HG03521 (cell line): ENCODE data around the gene POSTN.
"Not testable (repeated sequence)": the region's sequence is repeated elsewhere in the genome, so short reads cannot be mapped to it uniquely, and the experiment has no call there.

Experiments used
- ATAC-seq: cut with Tn5 transposase; IDR thresholded peaks from one replicate; pipeline ENCODE4 v1.9.1; 2021; ENCODE audit warnings: mild to moderate bottlenecking, moderate library complexity; ENCODE audit not compliant: unreplicated experiment

Gene POSTN

GRCh38 chr13:37596805-37597204 lies 1.8 kb downstream of the POSTN start:
- ATAC-seq = no peak

- ATAC-seq = no peak
Observed at GRCh38 chr13:37595162-37595561, 3.4 kb downstream of the POSTN start.

DNA sequence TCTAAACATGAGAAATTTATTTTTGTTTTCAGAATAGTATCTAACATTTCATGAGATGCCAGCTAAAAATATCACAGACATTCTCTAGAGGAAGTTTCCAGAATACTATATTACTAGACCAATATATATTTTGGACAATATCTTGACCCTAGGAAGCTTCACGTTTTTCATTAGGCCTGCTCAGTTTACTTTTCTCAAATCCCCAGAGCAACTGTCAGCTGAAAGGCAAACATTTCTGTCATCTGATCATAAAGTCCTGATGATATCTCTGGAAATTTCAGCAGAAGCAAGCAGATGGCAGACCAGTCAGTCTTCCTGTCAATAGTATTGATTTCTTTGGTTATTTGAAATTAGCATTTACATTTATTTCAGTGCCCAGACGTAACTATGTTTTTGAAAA lies 4.0 kb downstream of the POSTN start:
- no peak for ATAC-seq

DNA sequence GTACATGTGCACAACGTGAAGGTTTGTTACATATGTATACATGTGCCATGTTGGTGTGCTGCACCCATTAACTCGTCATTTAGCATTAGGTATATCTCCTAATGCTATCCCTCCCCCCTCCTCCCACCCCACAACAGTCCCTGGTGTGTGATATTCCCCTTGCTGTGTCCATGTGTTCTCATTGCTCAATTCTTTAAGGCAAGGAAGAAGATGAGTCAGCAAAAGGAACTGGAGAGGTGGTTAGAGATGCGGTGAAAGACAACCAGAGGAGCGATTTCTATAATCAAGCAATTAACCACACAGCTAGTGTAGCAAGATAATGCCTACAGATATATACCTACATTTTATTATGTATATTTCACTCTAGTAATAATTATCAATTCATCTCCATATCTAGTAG lies 9.2 kb downstream of the POSTN start:
- ATAC-seq = not testable (repeated sequence)

- no peak for ATAC-seq
Observed at GRCh38 chr13:37587236-37587635, 11.3 kb downstream of the POSTN start.

DNA sequence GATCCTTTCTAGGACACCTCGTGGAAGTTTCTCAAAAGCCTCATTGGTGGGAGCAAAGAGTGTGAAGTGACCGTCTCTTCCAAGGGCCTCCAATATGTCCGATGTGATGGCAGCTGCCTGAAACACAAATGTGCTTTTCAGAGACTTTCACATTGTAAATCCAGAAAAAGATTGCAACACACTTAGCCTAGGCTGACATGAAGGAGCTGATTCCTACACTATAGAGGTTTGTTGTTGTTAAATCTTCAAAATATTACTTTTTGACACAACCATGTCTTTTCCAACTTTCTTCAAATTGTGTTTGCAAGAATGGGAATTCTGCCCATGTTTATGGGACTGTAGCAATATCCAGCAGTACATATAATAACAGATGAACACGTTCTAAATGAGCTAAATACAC lies 12.4 kb downstream of the POSTN start:
- ATAC-seq = no peak

GRCh38 chr13:37585541-37585940 lies 13.0 kb downstream of the POSTN start:
- ATAC-seq = no peak

GRCh38 chr13:37576601-37577000 lies 22.0 kb downstream of the POSTN start:
- no peak for ATAC-seq

DNA sequence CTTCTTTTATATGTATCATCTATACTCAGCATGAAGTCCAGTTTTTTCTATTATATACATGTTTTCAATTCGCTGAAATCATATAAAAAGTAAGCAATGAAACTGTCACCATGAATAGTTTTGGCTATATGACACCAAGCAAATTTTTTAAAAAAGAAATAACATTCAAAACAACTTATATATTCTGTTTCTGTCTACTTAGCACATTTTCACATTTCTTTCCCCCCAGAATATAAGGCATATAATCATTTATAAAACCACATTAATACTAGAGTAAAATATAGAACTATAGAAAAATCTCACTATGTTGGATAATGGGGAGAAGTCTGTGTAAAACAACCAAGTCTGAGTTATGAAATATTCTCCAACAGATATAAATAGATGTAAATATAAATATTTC lies 33.1 kb downstream of the POSTN start:
- ATAC-seq = no peak

DNA sequence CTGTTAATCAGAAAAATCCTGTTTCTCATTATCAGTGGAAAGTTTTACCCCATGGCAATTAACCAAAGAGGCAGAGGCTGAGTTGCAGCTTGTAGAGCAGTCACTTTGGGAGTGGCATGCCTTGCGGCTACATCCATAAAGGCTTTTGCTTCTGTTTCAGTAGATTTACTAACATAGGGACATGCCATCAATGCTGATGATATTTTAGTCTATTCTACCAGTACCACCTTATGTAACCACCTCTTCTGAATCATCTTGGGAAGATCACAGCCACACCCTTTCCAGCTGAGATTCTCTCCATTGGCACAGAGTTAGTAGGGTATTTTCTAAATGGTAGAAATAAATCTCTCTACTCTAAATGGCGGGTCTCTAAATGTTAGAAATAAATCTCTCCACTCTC lies 37.5 kb downstream of the POSTN start:
- ATAC-seq = no peak

- no peak for ATAC-seq
Observed at GRCh38 chr13:37560526-37560925, 38.0 kb downstream of the POSTN start.

DNA sequence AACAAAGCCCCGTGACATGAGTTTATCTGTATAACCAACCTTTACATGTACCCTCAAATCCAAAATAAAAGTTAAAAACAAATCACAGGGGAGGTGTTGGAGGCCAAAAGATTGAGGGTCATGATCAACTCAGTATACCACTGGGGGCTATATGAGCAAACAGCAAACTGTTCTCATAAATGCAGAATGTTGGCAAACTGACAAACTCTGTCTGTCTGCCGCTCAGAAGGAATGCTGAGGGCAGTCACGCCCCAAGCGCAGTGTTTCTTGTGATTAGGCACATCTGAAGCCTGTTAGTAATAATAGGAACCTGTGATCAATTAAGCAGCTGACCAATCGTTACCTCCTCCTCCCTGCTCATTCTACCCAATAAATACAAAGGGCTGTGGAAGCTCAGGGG lies 39.8 kb downstream of the POSTN start:
- not testable (repeated sequence) for ATAC-seq

- ATAC-seq = no peak
Observed at GRCh38 chr13:37546087-37546486, 52.5 kb downstream of the POSTN start.

DNA sequence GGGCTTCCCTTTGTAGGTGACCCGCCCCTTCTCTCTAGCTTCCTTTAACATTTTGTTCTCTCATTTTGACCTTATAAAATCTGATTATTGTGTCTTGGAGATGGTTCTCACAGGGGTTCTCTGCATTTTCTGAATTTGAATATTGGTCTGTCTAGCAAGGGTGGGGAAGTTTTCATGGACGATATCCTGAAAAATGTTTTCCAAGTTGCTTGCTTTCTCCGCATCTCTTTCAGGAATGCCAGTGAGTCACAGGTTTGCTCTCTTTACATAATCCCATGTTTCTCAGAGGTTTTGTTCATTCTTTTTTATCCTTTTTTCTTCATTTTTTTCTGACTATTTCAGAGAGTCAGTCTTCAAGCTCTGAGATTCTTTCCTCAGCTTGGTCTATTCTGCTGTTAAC lies 53.6 kb downstream of the POSTN start:
- no peak for ATAC-seq

DNA sequence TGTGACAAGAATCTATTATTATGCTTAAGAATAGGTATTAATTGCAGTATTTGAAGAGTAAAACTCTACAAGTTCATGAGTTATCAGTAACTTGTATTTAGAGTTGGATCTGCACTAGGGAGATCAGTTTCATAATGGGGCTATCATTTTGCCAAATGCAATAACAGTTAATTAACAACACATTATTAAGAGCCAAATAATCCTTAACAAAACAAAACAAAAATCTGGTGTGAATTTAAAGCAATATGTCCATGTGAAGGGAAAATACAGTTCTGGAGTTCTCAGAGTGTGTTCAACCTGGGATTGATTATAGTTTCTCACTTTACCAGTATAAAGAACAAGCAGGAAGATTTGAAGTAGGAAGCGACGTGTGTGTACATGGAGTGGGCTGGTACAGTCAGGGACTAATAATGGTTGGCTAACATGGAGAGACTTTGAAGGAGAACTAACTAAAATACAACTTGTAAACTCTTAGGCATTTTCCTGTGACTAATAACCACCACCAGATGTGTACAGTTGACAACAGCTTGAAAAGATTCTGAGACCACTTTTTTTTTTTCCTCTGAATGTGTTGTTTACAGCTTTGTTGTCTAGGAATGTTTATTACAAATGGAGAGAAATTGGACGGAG lies 58.5 kb downstream of the POSTN start:
- no peak for ATAC-seq

DNA sequence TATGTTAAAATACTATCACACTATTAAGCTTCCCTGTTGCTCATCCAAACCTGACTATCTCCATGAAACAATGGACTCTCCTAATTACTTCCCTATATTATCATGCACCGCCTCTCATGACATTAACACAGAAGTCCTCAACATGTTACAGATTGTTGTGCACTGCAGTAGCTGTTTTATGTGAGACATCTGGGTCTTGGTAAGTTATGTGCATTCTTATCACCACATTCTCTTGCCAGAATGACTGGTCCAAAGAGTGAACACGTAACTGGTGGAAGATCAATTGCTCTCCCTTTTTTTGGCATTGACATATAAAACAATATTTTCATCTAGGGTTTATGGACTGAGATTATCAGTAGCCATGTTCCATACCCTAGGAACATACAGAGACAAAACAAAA lies 59.4 kb downstream of the POSTN start:
- no peak for ATAC-seq

GRCh38 chr13:37535501-37535900 lies 63.1 kb downstream of the POSTN start:
- no peak for ATAC-seq

- no peak for ATAC-seq
Observed at GRCh38 chr13:37534676-37535075, 63.9 kb downstream of the POSTN start.

GRCh38 chr13:37534181-37534580 lies 64.4 kb downstream of the POSTN start:
- ATAC-seq = no peak

- no peak for ATAC-seq
Observed at GRCh38 chr13:37531049-37531448, 67.5 kb downstream of the POSTN start.

DNA sequence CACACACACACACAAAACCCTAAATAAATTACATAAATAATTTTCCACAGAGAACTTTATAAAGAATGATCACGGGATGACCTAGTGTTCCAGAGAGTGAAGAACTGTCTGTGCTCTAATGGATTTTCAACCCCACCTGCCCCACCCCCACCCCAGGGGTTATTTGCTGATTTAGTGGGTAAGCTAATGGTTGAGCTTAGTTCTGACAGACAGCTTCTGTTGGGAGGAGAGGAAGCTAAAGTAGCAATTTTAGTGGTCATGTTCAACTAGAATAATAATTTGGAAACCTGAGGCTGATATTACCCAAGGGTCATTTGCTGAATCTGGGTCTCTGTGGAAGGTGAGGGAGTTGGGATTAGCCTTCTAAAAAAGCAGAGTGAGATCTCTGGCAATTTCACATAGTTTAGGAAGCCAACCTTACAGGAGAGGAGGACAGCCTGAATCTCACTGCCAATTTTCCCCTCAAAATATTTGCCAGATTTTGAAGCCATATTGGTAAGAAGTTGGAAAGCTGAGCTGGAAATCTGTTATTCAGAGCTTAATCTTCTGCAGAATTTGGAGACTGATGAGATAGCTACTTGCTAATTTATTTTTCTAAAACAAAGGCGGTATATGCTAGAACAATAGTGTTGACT lies 68.7 kb downstream of the POSTN start:
- no peak for ATAC-seq

- ATAC-seq = no peak
Observed at GRCh38 chr13:37526710-37527473, 71.7 kb downstream of the POSTN start.
